GM21529 (cell line): ENCODE results near the gene WDR76.
"Not testable (repeated sequence)": the region's sequence is repeated elsewhere in the genome, so short reads cannot be mapped to it uniquely, and the experiment has no call there.

Experiments used
- ATAC-seq: cut with Tn5 transposase; IDR thresholded peaks from one replicate; pipeline ENCODE4 v1.9.1; 2021; ENCODE audit not compliant: unreplicated experiment

The WDR76 gene

GRCh38 chr15:43826508-43827341 lies at the start of gene WDR76:
Gene WDR76, plus strand, starts transcription at chr15:43827002. Its CDS starts 31 bp downstream, at chr15:43827033.
- ATAC-seq: peak; percentile 59

- ATAC-seq: peak; percentile 54
Measured at GRCh38 chr15:43777267-43777914, 49.4 kb upstream of the WDR76 start.

- no peak for ATAC-seq
Measured at GRCh38 chr15:43779016-43779415, 47.8 kb upstream of the WDR76 start.

GRCh38 chr15:43789409-43789808 lies 37.4 kb upstream of the WDR76 start:
- ATAC-seq: no peak

GRCh38 chr15:43791993-43792760 lies 34.6 kb upstream of the WDR76 start, which contains the start of gene SERF2:
Gene SERF2, plus strand, starts transcription at chr15:43792320. Its CDS starts 57 bp downstream, at chr15:43792377.
- peak; percentile 84 for ATAC-seq

GRCh38 chr15:43792761-43793476 lies 33.9 kb upstream of the WDR76 start:
- ATAC-seq: no peak

- no peak for ATAC-seq
Measured at GRCh38 chr15:43793647-43794046, 33.2 kb upstream of the WDR76 start.

GRCh38 chr15:43794269-43795037 lies 32.3 kb upstream of the WDR76 start:
- ATAC-seq: no peak

GRCh38 chr15:43795197-43795596 lies 31.6 kb upstream of the WDR76 start:
- no peak for ATAC-seq

- ATAC-seq: no peak
Measured at GRCh38 chr15:43795997-43796396, 30.8 kb upstream of the WDR76 start.

- ATAC-seq: no peak
Measured at GRCh38 chr15:43796566-43796965, 30.2 kb upstream of the WDR76 start.

GRCh38 chr15:43799209-43799944 lies 27.4 kb upstream of the WDR76 start:
- ATAC-seq: no peak

GRCh38 chr15:43799945-43800285 lies 26.9 kb upstream of the WDR76 start, which contains the start of gene SERINC4:
Gene SERINC4, minus strand, starts transcription at chr15:43800220. Its CDS starts 234 bp downstream, at chr15:43799986.
- ATAC-seq: no peak

GRCh38 chr15:43800286-43801141 lies 26.3 kb upstream of the WDR76 start, which contains the start of gene HYPK:
Gene HYPK, plus strand, starts transcription at chr15:43800599. Its CDS starts 24 bp downstream, at chr15:43800623.
- peak; percentile 80 for ATAC-seq

- ATAC-seq: not testable (repeated sequence)
Measured at GRCh38 chr15:43802676-43803075, 24.1 kb upstream of the WDR76 start.

GRCh38 chr15:43808435-43808950 lies 18.3 kb upstream of the WDR76 start:
- no peak for ATAC-seq

- ATAC-seq: peak; percentile 77
Measured at GRCh38 chr15:43808960-43809678, 17.7 kb upstream of the WDR76 start.
